GM12892 (cell line): ENCODE results near the gene DMAP1.

ENCODE experiments used
- POLR2A ChIP-seq: IDR thresholded peaks from 2 replicates; pipeline ENCODE4 v1.6.1; 2011; ENCODE audit warnings: low read depth, low read length, control low read depth
- POLR2AphosphoS5 ChIP-seq: IDR thresholded peaks from 2 replicates; pipeline ENCODE4 v1.6.1; 2011; ENCODE audit warnings: low read depth, low read length, control low read depth

DNA sequence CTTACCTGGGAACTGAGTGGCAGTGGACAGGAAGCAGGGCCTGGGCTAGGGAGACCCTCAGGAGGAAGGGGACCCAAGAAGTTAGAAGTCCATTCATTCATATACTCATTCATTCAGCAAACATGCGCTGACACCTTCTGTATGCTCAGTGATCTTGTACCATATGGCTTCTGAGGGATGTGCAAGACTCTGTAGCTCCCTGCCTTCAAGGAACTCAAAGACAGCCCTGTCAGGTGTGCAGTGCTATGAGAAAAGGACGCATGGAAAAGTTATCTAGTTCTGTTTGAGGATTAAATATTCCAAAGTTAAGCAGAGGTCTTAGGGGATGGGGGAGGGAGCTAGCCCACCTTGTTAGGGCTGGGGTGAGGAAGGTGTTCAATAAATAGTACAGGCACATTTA is 12.5 kb downstream of the DMAP1 start:
- no peak for TF ChIP-seq POLR2A
- no peak for TF ChIP-seq POLR2AphosphoS5
